T-helper 1 cell treated with Interleukin-12 subunit alpha and Interleukin-12 subunit beta and Interleukin-4 antibody, amounts not matched to agents 30 ng/mL and 1 ng/mL, for 36 hours (primary cell): ENCODE measurements around the gene CXorf38. TPM values are rescaled to one million over a fixed set of nuclear protein-coding genes. Genes with fewer than 3 reads are reported as not detected.

ENCODE experiments used
- intact Hi-C: fragments of 100-400 bp; cut with micrococcal nuclease; formaldehyde crosslinking; loops from one replicate; pipeline ENCODE4 v1.15.1; 2024
- total RNA-seq: library from RNA; stranded (reverse); gene quantifications from 2 replicates; pipeline ENCODE4 v1.2.3, GENCODE V29; 2022

The CXorf38 gene, protein sequence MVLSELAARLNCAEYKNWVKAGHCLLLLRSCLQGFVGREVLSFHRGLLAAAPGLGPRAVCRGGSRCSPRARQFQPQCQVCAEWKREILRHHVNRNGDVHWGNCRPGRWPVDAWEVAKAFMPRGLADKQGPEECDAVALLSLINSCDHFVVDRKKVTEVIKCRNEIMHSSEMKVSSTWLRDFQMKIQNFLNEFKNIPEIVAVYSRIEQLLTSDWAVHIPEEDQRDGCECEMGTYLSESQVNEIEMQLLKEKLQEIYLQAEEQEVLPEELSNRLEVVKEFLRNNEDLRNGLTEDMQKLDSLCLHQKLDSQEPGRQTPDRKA
- total RNA-seq: 20.4 and 21.2 TPM in 2 replicates

DNA sequence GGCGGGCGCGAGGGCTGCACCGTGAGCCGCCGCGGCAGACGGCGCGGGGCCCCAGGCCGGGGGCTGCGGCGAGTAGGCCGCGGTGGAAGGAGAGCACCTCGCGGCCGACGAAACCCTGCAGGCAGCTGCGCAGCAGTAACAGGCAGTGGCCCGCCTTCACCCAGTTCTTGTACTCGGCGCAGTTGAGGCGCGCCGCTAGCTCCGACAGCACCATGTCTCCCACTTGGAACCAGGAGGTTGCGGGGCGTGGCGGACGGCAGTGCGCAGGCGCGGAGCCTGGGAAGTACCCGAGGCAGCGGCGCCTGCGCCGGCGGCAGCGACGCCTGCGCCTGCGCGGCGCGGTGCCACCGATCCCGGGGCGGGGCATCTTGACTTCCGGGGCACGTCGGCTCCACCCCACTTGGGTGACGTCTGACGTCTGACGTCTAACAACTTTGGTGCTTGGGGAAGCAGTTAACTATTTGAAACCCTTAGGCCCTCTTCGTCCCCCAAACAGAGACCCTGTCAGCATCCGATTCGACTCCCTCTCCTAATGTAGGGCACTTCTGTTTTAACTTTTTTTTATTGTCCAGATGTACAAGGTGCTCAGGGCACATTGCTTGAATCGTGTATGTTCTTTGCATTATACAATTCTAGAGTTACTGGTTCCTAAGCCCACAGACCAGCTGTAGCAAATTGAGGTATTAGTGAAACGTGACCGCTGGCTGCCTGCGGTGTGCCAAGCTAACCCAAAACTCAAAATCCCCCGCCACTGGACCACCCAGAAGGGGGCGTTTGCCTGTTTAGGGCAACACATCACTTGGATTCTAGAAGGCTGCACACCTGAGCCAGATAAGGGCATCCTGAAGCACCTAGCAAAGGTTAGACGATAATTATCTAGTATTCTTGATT is at the start of gene CXorf38:
Gene CXorf38, minus strand, starts transcription at position 255 of the 891 bp plus-strand sequence. Its CDS starts 41 bp downstream, at position 214.
- intact Hi-C loops: loop anchor here (1.0 to 10.0 kb wide), 8 partner anchors 67 to 1843 kb away; partner anchors contain the start of genes ATP6AP2, MED14, NYX and USP9X

DNA sequence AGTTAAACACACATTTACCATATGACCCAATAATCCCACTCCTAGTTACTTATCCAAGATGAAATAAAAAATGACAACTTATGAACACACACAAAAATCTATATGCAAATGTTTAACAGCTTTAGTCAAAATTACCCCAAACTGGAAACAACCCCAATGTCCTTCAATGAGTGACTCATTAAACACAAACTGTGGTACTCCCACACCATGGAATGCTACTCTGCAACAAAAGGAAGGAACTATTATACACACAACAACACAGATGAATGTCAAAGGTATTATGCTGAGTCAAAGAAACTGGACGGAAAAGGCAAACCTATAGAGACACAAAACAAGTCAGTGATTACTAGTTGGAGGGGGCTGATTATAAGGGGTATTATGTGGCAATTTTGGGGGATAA is 47.4 kb upstream of the CXorf38 start:
- intact Hi-C loops: no loop called here

DNA sequence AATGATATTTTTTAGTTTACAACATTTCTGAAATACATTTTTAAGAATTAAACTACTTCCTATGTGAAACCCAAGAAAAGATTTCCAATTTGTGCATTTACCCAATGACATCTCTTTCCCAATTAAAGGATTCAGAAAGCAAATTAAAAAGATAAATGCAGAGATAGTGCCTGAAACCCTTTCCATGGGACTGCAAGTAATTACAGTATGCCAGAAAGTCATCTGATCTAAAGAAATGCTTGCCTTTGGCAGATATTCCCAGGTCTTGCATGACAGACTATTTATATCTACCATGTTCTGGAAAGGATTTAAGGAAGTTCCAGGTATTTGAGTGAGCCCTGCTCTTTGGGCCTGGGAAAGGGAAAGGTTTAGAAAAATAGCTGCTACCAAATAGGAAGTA is 41.6 kb upstream of the CXorf38 start:
- intact Hi-C loops: no loop called here

DNA sequence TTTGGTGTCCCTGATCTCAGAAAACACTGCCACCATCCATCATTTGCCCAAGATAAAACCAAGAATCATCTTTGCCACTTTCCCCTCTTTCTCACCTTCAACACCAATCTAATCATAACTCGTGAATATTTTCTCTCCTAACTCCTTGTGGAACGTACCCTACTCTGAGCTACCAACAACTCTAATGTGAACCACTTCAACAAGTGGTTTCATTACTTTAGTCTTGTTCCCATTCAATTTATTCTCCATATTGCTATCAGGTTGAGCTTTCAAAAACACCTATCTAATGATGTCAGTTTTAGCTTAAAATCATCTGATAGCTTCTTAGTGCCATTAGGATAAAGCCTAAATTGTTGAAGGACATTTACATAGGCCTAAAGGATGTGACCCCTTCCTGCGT is 39.8 kb upstream of the CXorf38 start:
- intact Hi-C loops: no loop called here

DNA sequence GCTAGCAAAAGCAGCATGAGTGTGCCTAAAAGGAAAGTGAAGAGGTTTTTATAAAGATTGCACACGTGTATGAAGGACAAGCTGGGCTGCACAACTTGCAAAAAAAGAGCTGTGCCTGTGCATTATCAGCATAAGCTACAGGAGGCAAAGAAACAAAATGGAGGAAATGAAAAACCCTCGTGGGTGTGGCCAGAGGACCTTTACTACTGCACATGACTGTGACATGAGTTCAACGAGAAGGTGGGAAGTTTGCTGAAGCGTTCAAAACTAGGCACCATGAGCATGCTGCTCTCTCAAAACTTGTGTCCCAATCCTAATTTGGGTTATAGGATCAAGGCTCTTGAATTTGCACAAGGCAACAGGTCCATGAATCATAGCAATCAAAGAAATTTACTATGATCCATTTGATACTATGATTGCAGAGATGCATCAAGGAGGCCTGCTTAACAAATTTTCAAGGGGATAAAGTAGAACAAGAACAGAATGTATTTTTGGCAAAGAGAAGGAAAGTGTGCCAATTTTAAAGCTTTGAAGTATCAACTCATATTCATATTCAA is 38.1 kb upstream of the CXorf38 start:
- intact Hi-C loops: no loop called here

DNA sequence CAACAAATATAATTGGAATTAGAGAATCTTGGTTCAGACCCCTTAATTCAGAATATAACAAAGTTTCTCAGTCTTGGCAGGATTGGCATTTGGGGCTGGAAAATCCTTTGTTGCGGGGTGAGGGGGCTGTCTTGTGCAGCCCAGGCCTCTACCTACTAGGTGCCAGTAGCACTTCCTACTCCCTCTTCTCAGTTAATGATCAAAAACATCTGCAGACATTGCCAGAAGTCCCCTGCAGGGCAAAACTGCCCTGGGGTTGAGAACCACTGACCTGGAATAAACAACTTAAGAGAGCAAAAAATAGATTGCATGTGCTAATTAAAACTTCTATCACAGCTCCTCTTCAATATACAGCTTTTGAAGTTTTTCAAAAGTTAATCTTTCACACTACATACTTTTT is 36.7 kb upstream of the CXorf38 start:
- intact Hi-C loops: no loop called here

DNA sequence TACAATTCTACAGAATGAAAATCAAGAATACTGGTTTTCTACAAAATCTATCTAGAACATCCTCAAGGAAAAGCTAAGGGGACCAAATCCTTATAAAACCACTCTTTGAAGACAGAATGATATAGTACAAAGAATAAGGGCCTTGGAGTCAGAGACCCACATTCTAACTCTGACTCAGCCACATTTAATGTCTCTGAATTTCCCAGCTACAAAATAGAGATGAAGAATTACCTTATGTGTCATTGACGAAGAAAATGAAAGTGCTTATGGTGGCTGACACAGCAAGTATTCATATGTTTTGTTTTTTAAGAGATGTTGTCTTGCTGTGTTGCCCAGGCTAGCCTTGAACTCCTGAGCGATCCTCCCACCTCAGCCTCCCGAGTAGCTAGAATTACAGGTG is 35.9 kb upstream of the CXorf38 start:
- intact Hi-C loops: no loop called here

DNA sequence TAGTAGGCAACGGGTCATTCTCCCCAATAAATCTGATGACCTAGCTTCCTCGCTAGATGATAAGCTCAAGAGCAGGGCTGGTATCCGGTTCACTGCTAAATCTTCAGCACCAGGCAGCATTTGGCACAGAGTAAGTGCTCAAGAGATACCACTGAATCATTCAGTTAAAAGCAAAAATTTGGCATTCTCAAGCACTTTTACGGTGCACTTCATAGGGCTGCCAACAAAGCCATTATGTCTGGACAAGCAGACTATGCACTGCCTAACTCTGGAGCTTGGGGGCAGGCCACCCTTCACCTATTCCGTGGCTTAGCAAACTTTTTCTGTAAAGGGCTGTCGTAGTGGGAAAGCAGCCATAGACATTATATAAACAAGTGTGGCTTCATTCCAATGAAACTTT is 23.8 kb upstream of the CXorf38 start:
- intact Hi-C loops: no loop called here

DNA sequence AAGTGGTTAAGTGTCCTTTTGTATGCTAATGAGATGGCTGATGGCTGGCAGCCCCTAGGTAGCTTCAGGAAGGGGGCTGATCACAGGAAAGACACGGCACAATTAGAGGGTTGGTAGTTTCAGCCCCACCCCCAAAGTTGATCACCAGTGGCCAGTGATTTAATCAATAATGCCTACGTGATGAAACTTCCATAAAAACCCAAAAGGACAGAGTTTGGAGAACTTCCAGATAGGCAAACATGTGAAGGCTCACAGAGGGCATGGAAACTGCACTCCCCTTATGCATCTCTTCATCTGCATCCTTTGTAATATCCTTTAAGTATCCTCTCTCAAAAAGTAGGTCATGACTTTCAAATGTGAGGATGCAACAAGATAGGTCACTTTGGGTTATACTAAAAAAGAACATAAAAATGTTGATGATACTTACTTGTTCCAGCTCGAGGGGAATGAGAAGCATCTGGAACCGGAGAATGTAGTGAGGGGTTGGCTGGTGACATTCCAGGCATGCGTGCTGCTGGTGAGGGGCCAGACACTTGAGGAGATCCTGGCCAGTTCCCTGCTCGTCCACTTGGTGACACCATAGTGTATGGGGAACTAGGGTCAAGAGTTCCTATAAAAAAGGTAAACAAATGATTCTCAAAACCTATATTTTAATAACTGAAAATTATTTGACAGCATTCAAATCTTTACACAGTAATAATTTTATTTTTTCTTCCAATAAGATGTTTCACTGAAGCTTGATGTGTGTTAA is 16.7 kb upstream of the CXorf38 start:
- intact Hi-C loops: no loop called here

DNA sequence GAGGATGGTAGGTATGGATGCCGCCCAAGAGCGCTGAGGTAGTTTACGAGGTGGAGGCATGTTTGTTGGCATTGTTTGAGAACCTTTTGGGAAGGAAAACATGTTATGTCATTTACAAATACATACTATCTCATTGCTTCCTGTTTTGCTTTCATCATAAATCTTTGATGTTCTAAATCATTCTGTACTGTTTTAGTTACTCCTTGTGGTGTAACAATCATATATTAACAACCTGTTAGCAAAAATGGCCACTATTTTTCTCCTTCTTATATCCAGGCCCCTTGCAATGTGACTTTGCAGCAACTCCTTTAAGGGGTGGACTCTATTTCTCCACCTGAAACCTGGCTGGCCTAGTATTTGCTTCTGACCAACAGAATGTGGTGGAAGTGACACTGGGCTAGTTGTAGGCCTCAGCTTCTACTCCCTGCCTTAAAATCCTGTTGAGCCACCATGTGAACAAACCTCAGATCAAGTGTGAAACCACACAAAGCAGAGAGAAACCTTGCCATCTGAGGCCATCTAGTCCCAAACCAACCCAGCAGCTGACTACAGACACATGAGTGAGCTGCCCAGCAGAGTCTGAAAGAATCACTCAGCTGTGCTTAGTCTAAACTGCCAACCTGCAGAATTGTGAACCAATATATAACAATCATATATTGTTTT is 15.8 kb upstream of the CXorf38 start:
- intact Hi-C loops: no loop called here

DNA sequence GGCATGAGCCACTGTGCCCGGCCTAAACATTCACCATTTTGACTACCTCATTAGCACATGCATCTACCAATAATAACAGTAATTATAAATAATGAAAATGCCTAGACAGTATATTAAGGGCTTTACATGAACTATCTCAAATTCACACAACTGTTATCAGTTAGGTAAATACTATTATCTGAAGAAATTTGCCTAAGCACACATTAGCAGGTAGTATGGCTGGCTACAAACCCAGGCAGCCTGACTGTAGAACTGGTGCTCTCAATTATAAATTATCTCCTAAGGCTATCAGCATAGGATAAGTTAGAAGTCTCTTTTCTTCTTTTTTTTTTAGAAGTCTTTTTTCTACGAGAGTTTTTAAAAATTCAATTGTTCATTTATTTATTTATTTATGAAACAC is 14.1 kb upstream of the CXorf38 start:
- intact Hi-C loops: no loop called here

DNA sequence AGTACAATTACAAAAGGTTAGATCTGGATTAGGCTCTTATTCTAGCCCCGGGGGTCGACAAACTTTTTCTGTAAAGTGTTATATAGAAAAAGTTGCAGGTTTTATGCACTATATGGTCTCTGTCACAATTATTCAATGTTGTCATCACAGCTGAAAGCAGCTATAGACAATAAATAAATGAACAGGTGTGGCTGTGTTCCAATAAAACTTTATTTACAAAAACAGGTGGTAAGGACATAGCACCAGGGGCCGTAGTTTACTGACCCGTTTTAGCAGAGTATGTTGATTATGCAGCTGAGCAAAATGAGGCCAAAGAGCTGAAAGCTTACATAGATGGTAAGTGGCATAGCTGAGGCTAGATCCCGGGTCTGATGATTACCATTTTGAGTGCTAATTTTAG is 13.0 kb upstream of the CXorf38 start:
- intact Hi-C loops: no loop called here

DNA sequence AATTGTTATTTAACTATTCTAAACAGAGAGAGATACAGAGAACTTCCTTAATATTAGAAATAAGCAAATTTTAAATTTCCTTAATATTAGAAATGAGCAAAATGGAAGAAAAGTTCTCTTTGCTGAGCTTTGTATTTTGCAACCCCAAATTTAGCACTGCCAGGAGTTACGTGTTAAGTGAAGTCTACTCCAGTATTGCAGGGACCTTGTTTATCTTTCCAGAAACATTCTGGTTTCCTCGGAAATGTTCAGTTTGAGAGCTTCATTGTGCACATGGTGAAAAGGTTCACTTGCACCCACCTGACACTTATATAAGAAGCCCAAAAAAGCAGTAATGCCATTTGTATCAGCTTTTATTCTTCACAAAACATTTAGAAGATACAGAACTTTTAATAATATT is 6.2 kb upstream of the CXorf38 start:
- intact Hi-C loops: loop anchor here (5.0 to 10.0 kb wide), 3 partner anchors 221 to 1104 kb away; no protein-coding TSS in a partner anchor

DNA sequence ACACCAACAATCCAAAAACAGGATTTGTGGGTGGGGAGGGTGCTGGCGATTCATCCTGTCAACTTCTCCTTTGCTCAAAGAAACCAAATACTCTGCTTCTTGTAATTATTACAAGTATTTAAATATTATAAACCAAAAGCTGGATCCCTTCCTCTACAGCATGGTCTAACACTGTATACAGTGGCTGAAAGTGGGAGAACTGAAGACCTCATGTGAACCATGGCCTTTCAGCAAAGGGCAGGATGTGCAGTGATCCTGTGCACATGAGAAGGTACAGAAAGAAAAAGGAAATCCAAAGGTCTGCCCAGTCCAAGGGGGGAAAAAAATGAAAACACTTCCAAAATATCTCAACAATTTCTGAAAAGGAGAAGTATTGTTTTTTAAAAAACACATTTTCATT is 5.3 kb upstream of the CXorf38 start:
- intact Hi-C loops: loop anchor here (5.0 to 10.0 kb wide), 3 partner anchors 222 to 1105 kb away; no protein-coding TSS in a partner anchor

DNA sequence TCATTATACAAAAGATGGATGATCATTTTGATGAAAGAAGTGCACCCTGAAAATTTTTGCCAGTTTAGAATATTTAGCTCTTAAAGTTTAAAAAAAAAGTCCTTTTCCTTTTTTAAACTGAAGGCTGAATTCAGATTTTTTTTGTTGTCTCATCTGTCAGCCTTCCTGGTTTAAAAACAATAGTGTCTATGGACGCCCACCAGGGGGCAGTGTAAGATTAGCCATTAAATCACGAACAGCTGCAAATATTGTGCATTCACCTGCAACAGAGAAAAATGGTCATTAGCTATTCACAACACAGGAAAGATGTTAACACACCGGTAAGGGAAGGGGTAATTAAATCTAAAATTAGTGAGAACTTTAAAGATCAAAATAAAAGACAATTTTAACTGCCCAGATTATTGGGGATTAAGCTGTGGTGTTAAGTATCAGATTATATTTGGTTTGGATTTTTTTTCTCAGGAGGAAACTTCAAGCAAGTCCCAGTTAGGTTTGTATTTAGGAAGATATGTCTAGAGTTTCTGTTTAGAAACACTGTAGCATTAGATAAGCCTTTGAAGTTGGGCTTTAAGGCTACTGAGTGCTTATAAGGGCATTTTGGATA is 4.4 kb upstream of the CXorf38 start:
- intact Hi-C loops: loop anchor here (1.0 to 10.0 kb wide), 7 partner anchors 84 to 1106 kb away; partner anchors contain the start of gene MED14

DNA sequence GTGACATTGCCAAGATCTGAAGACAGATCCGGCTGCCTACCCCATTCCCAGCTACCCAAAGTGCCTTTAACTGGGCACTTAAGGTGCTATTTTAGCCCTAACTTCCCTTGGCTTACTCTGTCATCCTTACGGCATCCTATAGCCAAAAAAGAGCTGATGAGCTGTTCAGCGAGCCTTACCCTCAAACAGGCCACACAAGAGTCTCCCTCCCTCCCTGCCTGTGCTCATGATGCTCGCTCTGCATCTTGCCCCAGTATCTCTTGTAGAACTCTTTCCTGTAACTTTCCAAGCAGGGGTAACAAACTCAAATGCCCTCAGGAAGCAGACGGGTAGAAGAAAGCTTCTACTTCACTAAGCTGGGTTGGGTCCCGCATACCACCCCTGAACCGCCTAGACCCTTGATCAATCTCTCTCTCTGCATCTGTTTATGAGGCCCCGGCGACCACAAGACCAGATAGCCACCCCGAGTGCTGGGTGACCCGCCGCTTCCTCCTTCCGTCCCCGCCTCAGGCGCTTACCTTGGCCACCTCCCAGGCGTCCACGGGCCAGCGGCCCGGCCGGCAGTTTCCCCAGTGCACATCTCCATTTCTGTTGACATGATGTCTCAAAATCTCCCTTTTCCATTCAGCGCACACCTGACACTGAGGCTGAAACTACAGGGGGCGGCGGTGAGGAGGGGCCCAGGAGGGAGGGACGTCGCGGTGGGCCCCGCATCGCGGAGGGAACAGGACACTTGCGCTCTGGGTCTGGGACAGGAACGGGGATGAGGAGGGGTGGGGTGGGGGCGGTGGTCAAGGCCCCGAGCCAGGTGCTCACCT is 663 bp downstream of the CXorf38 start:
- intact Hi-C loops: loop anchor here (1.0 to 10.0 kb wide), 8 partner anchors 66 to 1842 kb away; partner anchors contain the start of genes ATP6AP2, MED14, NYX and USP9X

DNA sequence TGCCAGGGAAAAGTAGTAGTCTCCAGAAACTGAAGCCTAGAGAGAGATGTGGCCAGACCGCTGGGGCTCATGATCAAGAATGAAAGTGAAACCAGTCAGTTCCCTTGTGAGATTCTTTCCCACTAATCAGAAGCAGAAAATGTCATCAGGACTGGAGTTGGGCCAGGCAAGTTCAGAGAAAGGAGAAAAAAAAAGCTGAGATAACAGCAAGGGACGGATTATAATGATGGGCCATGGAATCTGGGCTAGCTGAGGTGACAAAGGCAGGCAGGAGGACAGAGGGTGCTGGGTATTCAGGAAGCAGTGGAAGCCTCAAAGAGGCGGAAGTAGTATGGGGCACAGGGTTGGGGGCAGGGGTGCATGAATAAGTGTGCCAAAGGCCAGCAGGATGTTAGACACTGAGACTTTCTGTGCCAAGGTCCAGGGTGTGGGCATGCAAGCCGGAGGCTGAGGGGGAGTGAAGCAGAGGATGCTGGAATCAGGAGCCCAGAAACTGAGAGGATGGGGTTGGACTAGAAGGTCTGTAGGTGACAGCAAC is 2.5 kb downstream of the CXorf38 start:
- intact Hi-C loops: loop anchor here (1.0 to 10.0 kb wide), 5 partner anchors 64 to 870 kb away; partner anchors contain the start of gene NYX

DNA sequence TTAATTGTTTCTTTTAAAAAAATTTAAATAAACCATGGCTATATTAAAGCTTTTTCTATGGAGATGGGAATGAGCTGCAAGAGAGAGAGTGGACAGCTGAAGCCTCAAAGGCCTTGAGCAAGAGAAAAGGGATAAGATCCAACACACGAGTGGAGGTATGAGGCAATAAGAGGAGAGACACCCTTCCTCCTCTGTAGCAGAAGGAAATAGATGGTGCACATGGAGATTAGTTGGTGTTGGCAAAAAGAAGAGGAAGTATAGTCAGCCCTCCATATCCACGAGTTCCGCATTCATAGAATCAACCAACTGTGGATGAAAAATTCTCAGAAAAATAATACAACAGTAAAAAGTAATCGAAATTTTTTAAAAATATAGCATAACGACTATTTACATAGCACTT is 3.2 kb downstream of the CXorf38 start:
- intact Hi-C loops: loop anchor here (1.0 to 10.0 kb wide), 4 partner anchors 63 to 869 kb away; partner anchors contain the start of gene NYX

DNA sequence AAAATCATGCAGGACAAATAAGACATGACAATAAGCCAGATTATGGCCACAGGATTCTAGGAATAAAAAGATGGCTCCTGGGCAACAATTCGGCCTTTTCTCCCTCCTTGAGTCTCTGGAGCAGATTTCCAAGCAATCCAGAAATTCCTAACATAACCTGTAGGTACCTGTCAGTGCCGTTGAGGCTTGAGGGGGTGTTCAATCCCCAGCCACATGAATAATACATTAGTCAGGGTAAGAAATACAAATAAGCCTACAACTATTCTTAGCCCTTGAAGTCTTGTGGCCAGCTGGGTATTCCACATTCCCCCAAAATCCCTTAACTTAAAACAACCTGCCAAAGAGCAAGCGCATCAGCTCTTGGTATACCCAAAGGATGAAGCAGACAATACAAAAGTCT is 9.7 kb downstream of the CXorf38 start:
- intact Hi-C loops: no loop called here
